ENCODE results near the gene EIF4E2. TPM values are rescaled to one million over a fixed set of nuclear protein-coding genes. Genes with fewer than 3 reads are reported as not detected.
"Not testable (repeated sequence)": the region's sequence is repeated elsewhere in the genome, so short reads cannot be mapped to it uniquely, and the experiment has no call there.

EIF4E2 gene
- total RNA-seq, 4 donors from 2014 or later, result 29.2 to 44.7 (median 34.6) TPM

GRCh38 chr2:232562515-232563151 is 12.1 kb downstream of the EIF4E2 start:
- no peak for TF ChIP-seq POLR2A (IDR thresholded peaks at IDR 0.05)
- no peak for TF ChIP-seq CTCF (IDR thresholded peaks at IDR 0.05)
- WGBS, 2 donors, result 85 to 86% methylated on average over 8 of the region's 8 CpGs
- no peak overlapping the region for H3K4me3 ChIP-seq (ENCODE audit: low read depth, poor library complexity, severe bottlenecking)
- no peak for DNase-seq (ENCODE audit: low spot score in 2 of 2)
- intact Hi-C loops (cut with DNase I; ENCODE audit: low total_unique reads), result no loop called here

GRCh38 chr2:232563580-232563979 is 13.1 kb downstream of the EIF4E2 start:
- no peak for TF ChIP-seq CTCF (IDR thresholded peaks at IDR 0.05)
- no peak for TF ChIP-seq POLR2A (IDR thresholded peaks at IDR 0.05)
- 45 to 51% methylated on average over 3 of the region's 3 CpGs for WGBS, 2 donors
- DNase-seq (ENCODE audit: low spot score in 2 of 2), result no peak
- H3K4me3 ChIP-seq (ENCODE audit: low read depth, poor library complexity, severe bottlenecking), result no peak overlapping the region
- intact Hi-C loops (cut with DNase I; ENCODE audit: low total_unique reads), result no loop called here

GRCh38 chr2:232567721-232568120 is 17.2 kb downstream of the EIF4E2 start:
- intact Hi-C loops (cut with DNase I; ENCODE audit: low total_unique reads), result no loop called here
- DNase-seq (ENCODE audit: low spot score in 2 of 2), result no peak
- no peak overlapping the region for H3K4me3 ChIP-seq (ENCODE audit: low read depth, poor library complexity, severe bottlenecking)
- no peak for TF ChIP-seq POLR2A (IDR thresholded peaks at IDR 0.05)
- TF ChIP-seq CTCF (IDR thresholded peaks at IDR 0.05), result no peak

GRCh38 chr2:232568161-232568560 is 17.7 kb downstream of the EIF4E2 start:
- H3K4me3 ChIP-seq (ENCODE audit: low read depth, poor library complexity, severe bottlenecking), result no peak overlapping the region
- 24 to 28% methylated on average over 5 of the region's 5 CpGs for WGBS, 2 donors
- intact Hi-C loops (cut with DNase I; ENCODE audit: low total_unique reads), result no loop called here
- DNase-seq (ENCODE audit: low spot score in 2 of 2), result no peak
- TF ChIP-seq POLR2A (IDR thresholded peaks at IDR 0.05) (no peak), CTCF (IDR thresholded peaks at IDR 0.05) (no peak)

- TF ChIP-seq CTCF (IDR thresholded peaks at IDR 0.05) (no peak), POLR2A (IDR thresholded peaks at IDR 0.05) (no peak)
- WGBS, 2 donors, result 91 to 92% methylated on average over 9 of the region's 9 CpGs
- H3K4me3 ChIP-seq (ENCODE audit: low read depth, poor library complexity, severe bottlenecking), result no peak overlapping the region
- DNase-seq (ENCODE audit: low spot score in 2 of 2), result no peak
- intact Hi-C loops (cut with DNase I; ENCODE audit: low total_unique reads), result no loop called here
Observed at GRCh38 chr2:232569541-232569940, 19.1 kb downstream of the EIF4E2 start.

- DNase-seq (ENCODE audit: low spot score in 2 of 2); intact Hi-C loops (cut with DNase I; ENCODE audit: low total_unique reads); H3K4me3 ChIP-seq (ENCODE audit: low read depth, poor library complexity, severe bottlenecking): not testable (repeated sequence)
- WGBS, 2 donors, result 97 to 98% methylated on average over 6 of the region's 6 CpGs
Observed at GRCh38 chr2:232570481-232570880, 20.0 kb downstream of the EIF4E2 start.
